HepG2 (cell line): ENCODE data around the gene VPS9D1. TPM values are rescaled to one million over a fixed set of nuclear protein-coding genes. Genes with fewer than 3 reads are reported as not detected.

Experiments
- AGO2 ChIP-seq: fragments of 200-400 bp; formaldehyde crosslinking; optimal IDR thresholded peaks from 2 replicates; pipeline ENCODE3; 2017; ENCODE audit warnings: mild to moderate bottlenecking, low read depth, low read length, moderate library complexity
- CC2D1A ChIP-seq: sonication (generic); formaldehyde crosslinking; IDR thresholded peaks from 2 replicates; pipeline ENCODE4 v1.8.1; 2023; ENCODE audit warnings: mild to moderate bottlenecking, missing genetic modification reagents
- KDM6A ChIP-seq: IDR thresholded peaks from 2 replicates; pipeline ENCODE4 v1.6.1; 2016; ENCODE audit warnings: low read depth
- MBNL3 ChIP-seq: fragments of 250-450 bp; sonication (Bioruptor Pico); conservative IDR thresholded peaks from 2 replicates; pipeline ENCODE4 v1.8.0; 2022; ENCODE audit warnings: mild to moderate bottlenecking, inconsistent platforms
- MED13 ChIP-seq: sonication (generic); formaldehyde crosslinking; IDR thresholded peaks from 2 replicates; pipeline ENCODE4 v1.5.0; 2020; ENCODE audit warnings: missing genetic modification reagents
- PHF5A ChIP-seq: IDR thresholded peaks from one replicate; pipeline ENCODE4 v1.6.1; 2018; ENCODE audit warnings: low read depth, missing genetic modification reagents; ENCODE audit not compliant: unreplicated experiment
- SIN3A ChIP-seq: IDR thresholded peaks from 2 replicates; pipeline ENCODE4 v1.6.1; 2011; ENCODE audit warnings: low read depth, mild to moderate bottlenecking, control low read depth, low read length, borderline replicate concordance
- SOX5 ChIP-seq: IDR thresholded peaks from 2 replicates; pipeline ENCODE4 v1.6.1; 2016; ENCODE audit warnings: borderline replicate concordance
- ZNF232 ChIP-seq: sonication (generic); formaldehyde crosslinking; IDR thresholded peaks from 2 replicates; pipeline ENCODE4 v1.4.0; 2020; ENCODE audit warnings: missing genetic modification reagents, borderline replicate concordance
- ZNF331 ChIP-seq: sonication (generic); formaldehyde crosslinking; IDR thresholded peaks from 2 replicates; pipeline ENCODE4 v1.4.0; 2020; ENCODE audit warnings: missing genetic modification reagents
- ZNF484 ChIP-seq: sonication (generic); formaldehyde crosslinking; IDR thresholded peaks from 2 replicates; pipeline ENCODE4 v1.5.1; 2020; ENCODE audit warnings: mild to moderate bottlenecking, low read depth, missing genetic modification reagents, borderline replicate concordance
- ZNF720 ChIP-seq: sonication (generic); formaldehyde crosslinking; IDR thresholded peaks from 2 replicates; pipeline ENCODE4 v1.4.0; 2020; ENCODE audit warnings: missing genetic modification reagents
- ZNF747 ChIP-seq: sonication (generic); formaldehyde crosslinking; IDR thresholded peaks from 2 replicates; pipeline ENCODE4 v1.8.1; 2023; ENCODE audit warnings: missing genetic modification reagents, mild to moderate bottlenecking, borderline replicate concordance
- ZNF841 ChIP-seq: sonication (generic); formaldehyde crosslinking; IDR thresholded peaks from 2 replicates; pipeline ENCODE4 v1.8.1; 2023; ENCODE audit warnings: missing genetic modification reagents, borderline replicate concordance
- polyA plus RNA-seq, 8 experiments: library from polyadenylated mRNA; depleted of rRNA in 3 of 8; stranded (reverse) in 7 of 8; unstranded in 1 of 8; fragments of >200 nt; fragmentation: Illumina TruSeq in 4 of 8; extraction: Trizol in 4 of 8; gene quantifications; 2 replicates each; pipeline versions ENCODE4 v1.2.1 to v1.2.3, GENCODE V29; 2011 to 2016; ENCODE audit warnings: low read depth in 4 of 8, missing spikeins in 1 of 8, mixed read lengths in 1 of 8; ENCODE audit not compliant: insufficient read depth in 1 of 8
- total RNA-seq, 5 experiments: library from RNA; depleted of rRNA; stranded (reverse); fragments of >200 nt; fragmentation: Illumina TruSeq; extraction: Trizol; gene quantifications; 2 replicates each; pipeline ENCODE4 v1.2.3, GENCODE V29; 2016; ENCODE audit warnings: low read depth in 1 of 5
- TF ChIP-seq, protein P1 (sequence below): IDR thresholded peaks from 2 replicates; pipeline ENCODE4 v1.6.1; 2016; ENCODE audit warnings: missing genetic modification reagents, missing compliant biosample characterization
- TF ChIP-seq, protein P2 (sequence below): sonication (generic); formaldehyde crosslinking; IDR thresholded peaks from 2 replicates; pipeline ENCODE4 v1.4.0; 2020; ENCODE audit warnings: missing genetic modification reagents; ENCODE audit errors: not compliant biosample characterization
- TF ChIP-seq, protein P3 (sequence below): sonication (generic); formaldehyde crosslinking; IDR thresholded peaks from 2 replicates; pipeline ENCODE4 v1.4.0; 2020; ENCODE audit warnings: missing genetic modification reagents
- TF ChIP-seq, protein P4 (sequence below): IDR thresholded peaks from 2 replicates; pipeline ENCODE4 v1.4.0; 2020; ENCODE audit warnings: mild to moderate bottlenecking, missing genetic modification reagents
- TF ChIP-seq, protein P5 (sequence below): IDR thresholded peaks from 2 replicates; pipeline ENCODE4 v1.6.1; 2016; ENCODE audit warnings: missing compliant biosample characterization, missing genetic modification reagents, borderline replicate concordance

The VPS9D1 gene
- total and polyA plus RNA-seq, 2 of the 13 experiments (the other 11 are each of a cell fraction or from before 2014, with no cell fraction given), result 10.1 to 13.2 TPM

DNA sequence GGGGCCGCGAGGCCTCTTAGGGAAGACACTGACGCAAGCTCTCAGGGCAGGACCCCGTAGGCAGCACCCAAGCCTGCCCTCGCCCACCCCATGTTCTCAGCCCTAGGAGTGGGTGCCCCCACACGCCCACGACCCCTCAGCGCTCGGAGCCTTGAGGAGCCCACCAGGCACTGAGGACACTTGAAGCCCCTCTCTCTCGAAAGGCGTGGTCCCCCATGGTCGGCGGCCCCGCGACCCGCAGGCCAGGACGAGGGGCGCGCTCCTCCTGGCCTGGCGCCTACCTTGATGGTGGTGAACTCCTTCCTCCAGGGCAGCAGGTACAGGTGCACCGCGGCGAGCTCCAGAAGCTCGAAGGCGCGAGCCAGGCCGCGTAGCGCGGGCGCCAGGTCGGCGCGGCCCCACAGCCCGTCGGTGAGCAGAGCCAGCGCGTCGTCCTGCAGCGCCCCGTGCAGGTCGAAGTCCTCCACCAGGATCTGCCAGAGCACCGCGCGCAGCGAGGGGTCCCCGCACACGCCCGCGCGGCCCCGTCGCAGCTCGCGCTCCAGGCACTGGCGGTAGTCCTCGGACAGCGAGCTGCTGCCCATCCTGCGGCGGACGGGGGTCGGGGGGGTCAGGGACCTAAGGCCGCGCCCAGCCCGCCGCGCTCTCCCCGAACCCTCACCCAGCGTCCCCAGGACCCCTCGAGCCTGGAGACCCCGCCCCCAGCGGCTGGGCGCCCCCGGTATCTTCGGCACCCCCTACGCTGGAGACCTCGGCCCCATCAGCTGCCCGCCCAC, 19.9 kb downstream of the VPS9D1 start (continued):
- TF ChIP-seq, protein P1, sequence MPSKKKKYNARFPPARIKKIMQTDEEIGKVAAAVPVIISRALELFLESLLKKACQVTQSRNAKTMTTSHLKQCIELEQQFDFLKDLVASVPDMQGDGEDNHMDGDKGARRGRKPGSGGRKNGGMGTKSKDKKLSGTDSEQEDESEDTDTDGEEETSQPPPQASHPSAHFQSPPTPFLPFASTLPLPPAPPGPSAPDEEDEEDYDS (CRISPR knock-in tag), result no peak
- TF ChIP-seq PHF5A (CRISPR knock-in tag), result peak; percentile 77
- TF ChIP-seq CC2D1A (CRISPR knock-in tag), result 0 out of 2 replicates have a peak, but pooled peaks have one; percentile 55
- TF ChIP-seq, protein P2, sequence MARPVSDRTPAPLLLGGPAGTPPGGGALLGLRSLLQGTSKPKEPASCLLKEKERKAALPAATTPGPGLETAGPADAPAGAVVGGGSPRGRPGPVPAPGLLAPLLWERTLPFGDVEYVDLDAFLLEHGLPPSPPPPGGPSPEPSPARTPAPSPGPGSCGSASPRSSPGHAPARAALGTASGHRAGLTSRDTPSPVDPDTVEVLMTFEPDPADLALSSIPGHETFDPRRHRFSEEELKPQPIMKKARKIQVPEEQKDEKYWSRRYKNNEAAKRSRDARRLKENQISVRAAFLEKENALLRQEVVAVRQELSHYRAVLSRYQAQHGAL (CRISPR knock-in tag), result peak; percentile 83
- TF ChIP-seq, protein P3, sequence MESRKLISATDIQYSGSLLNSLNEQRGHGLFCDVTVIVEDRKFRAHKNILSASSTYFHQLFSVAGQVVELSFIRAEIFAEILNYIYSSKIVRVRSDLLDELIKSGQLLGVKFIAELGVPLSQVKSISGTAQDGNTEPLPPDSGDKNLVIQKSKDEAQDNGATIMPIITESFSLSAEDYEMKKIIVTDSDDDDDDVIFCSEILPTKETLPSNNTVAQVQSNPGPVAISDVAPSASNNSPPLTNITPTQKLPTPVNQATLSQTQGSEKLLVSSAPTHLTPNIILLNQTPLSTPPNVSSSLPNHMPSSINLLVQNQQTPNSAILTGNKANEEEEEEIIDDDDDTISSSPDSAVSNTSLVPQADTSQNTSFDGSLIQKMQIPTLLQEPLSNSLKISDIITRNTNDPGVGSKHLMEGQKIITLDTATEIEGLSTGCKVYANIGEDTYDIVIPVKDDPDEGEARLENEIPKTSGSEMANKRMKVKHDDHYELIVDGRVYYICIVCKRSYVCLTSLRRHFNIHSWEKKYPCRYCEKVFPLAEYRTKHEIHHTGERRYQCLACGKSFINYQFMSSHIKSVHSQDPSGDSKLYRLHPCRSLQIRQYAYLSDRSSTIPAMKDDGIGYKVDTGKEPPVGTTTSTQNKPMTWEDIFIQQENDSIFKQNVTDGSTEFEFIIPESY, result no peak
- no peak for TF ChIP-seq ZNF747 (CRISPR knock-in tag)
- TF ChIP-seq MBNL3 (CRISPR knock-in tag), result no peak
- no peak for TF ChIP-seq ZNF484 (CRISPR knock-in tag)
- TF ChIP-seq SIN3A, result no peak
- TF ChIP-seq ZNF720, result 0 out of 2 replicates have a peak, but pooled peaks have one; percentile 24
- no peak for TF ChIP-seq ZNF841 (CRISPR knock-in tag)
- TF ChIP-seq ZNF331, result peak; percentile 44; the same call in 1 of the 2 replicates
- peak; percentile 14; the same call in 1 of the 2 replicates for TF ChIP-seq SOX5 (CRISPR knock-in tag)
- TF ChIP-seq, protein P4, sequence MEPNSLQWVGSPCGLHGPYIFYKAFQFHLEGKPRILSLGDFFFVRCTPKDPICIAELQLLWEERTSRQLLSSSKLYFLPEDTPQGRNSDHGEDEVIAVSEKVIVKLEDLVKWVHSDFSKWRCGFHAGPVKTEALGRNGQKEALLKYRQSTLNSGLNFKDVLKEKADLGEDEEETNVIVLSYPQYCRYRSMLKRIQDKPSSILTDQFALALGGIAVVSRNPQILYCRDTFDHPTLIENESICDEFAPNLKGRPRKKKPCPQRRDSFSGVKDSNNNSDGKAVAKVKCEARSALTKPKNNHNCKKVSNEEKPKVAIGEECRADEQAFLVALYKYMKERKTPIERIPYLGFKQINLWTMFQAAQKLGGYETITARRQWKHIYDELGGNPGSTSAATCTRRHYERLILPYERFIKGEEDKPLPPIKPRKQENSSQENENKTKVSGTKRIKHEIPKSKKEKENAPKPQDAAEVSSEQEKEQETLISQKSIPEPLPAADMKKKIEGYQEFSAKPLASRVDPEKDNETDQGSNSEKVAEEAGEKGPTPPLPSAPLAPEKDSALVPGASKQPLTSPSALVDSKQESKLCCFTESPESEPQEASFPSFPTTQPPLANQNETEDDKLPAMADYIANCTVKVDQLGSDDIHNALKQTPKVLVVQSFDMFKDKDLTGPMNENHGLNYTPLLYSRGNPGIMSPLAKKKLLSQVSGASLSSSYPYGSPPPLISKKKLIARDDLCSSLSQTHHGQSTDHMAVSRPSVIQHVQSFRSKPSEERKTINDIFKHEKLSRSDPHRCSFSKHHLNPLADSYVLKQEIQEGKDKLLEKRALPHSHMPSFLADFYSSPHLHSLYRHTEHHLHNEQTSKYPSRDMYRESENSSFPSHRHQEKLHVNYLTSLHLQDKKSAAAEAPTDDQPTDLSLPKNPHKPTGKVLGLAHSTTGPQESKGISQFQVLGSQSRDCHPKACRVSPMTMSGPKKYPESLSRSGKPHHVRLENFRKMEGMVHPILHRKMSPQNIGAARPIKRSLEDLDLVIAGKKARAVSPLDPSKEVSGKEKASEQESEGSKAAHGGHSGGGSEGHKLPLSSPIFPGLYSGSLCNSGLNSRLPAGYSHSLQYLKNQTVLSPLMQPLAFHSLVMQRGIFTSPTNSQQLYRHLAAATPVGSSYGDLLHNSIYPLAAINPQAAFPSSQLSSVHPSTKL, result no peak; the same call in 1 of the 2 replicates
- TF ChIP-seq, protein P5, sequence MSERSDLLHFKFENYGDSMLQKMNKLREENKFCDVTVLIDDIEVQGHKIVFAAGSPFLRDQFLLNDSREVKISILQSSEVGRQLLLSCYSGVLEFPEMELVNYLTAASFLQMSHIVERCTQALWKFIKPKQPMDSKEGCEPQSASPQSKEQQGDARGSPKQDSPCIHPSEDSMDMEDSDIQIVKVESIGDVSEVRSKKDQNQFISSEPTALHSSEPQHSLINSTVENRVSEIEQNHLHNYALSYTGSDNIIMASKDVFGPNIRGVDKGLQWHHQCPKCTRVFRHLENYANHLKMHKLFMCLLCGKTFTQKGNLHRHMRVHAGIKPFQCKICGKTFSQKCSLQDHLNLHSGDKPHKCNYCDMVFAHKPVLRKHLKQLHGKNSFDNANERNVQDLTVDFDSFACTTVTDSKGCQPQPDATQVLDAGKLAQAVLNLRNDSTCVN, result no peak
- TF ChIP-seq AGO2, result peak; percentile 14
- TF ChIP-seq ZNF232 (CRISPR knock-in tag), result peak; percentile 61; the same call in 1 of the 2 replicates
- peak; percentile 23; the same call in 1 of the 2 replicates for TF ChIP-seq MED13 (CRISPR knock-in tag)
- no peak for TF ChIP-seq KDM6A (CRISPR knock-in tag)
